K562 (cell line): ENCODE measurements around the gene SMIM29. TPM values are rescaled to one million over a fixed set of nuclear protein-coding genes. Genes with fewer than 3 reads are reported as not detected.
A peak's percentile ranks its signal among the peaks of the same experiment; 100 is the strongest.

ENCODE experiments used
- CHD2 ChIP-seq: IDR thresholded peaks from 2 replicates; pipeline ENCODE4 v1.6.1; 2011; ENCODE audit warnings: low read depth, low read length
- CREM ChIP-seq: IDR thresholded peaks from 2 replicates; pipeline ENCODE4 v1.6.1; 2014; ENCODE audit warnings: antibody characterized with exemption, low read depth
- HLTF ChIP-seq: fragments of 450-650 bp; IDR thresholded peaks from 2 replicates; pipeline ENCODE4 v1.6.1; 2016
- HMGN3 ChIP-seq: IDR thresholded peaks from 2 replicates; pipeline ENCODE4 v1.6.1; 2011; ENCODE audit warnings: borderline replicate concordance, low read depth, mild to moderate bottlenecking, mixed read lengths, low read length; ENCODE audit not compliant: insufficient read length; ENCODE audit errors: extremely low read depth
- KLF13 ChIP-seq: fragments of 450-650 bp; IDR thresholded peaks from 2 replicates; pipeline ENCODE4 v1.6.1; 2016; ENCODE audit warnings: missing genetic modification characterization, low read depth, mild to moderate bottlenecking, missing compliant biosample characterization, moderate library complexity, borderline replicate concordance
- MEF2A ChIP-seq: IDR thresholded peaks from 2 replicates; pipeline ENCODE4 v1.6.1; 2011; ENCODE audit warnings: low read depth, mild to moderate bottlenecking, low read length, moderate library complexity; ENCODE audit not compliant: control insufficient read depth
- TAF9B ChIP-seq: fragments of 450-650 bp; IDR thresholded peaks from 2 replicates; pipeline ENCODE4 v1.6.1; 2018; ENCODE audit warnings: mild to moderate bottlenecking; ENCODE audit not compliant: partially characterized antibody
- ZC3H8 ChIP-seq: fragments of 450-650 bp; IDR thresholded peaks from 2 replicates; pipeline ENCODE4 v1.6.1; 2017
- ZFX ChIP-seq: sonication (generic); formaldehyde crosslinking; IDR thresholded peaks from 2 replicates; pipeline ENCODE4 v1.8.0; 2022; ENCODE audit warnings: mild to moderate bottlenecking, missing genetic modification reagents, moderate library complexity
- ZNF586 ChIP-seq: fragments of 450-650 bp; formaldehyde crosslinking; conservative IDR thresholded peaks from 2 replicates; pipeline ENCODE4 v1.4.0; 2020; ENCODE audit warnings: mild to moderate bottlenecking, moderate library complexity
- polyA plus RNA-seq, 8 experiments: library from polyadenylated mRNA; depleted of rRNA in 4 of 8; stranded (reverse) in 5 of 8; unstranded in 3 of 8; fragments of >200 nt; fragmentation: Nextera tagmentation in 2 of 8; fragmentation: Illumina TruSeq in 1 of 8; extraction: Ambion mirVana in 2 of 8; extraction: Trizol in 1 of 8; gene quantifications; 2 replicates each; pipeline versions ENCODE4 v1.2.1 to v1.2.3, GENCODE V29; 2011 to 2014; ENCODE audit warnings: inconsistent platforms in 1 of 8, missing spikeins in 1 of 8
- total RNA-seq, 7 experiments: library from RNA; depleted of rRNA in 6 of 7; stranded (reverse); fragments of >200 nt in 6 of 7; fragmentation: Illumina TruSeq in 2 of 7; extraction: Trizol in 2 of 7; gene quantifications; 2 replicates each; pipeline versions ENCODE4 v1.2.1 to v1.2.3, GENCODE V29; 2011 to 2021; ENCODE audit warnings: low replicate concordance in 1 of 7
- TF ChIP-seq, protein P1 (sequence below): fragments of 200-600 bp; sonication (generic); IDR thresholded peaks from one replicate; pipeline ENCODE4 v1.6.1; 2012; ENCODE audit warnings: mild to moderate bottlenecking, low read depth, low read length, inconsistent platforms
- TF ChIP-seq, protein P2 (sequence below): fragments of 250-450 bp; sonication (Bioruptor Pico); IDR thresholded peaks from 2 replicates; pipeline ENCODE4 v1.5.1; 2021; ENCODE audit warnings: mild to moderate bottlenecking
- TF ChIP-seq, protein P3 (sequence below): fragments of 450-650 bp; formaldehyde crosslinking; IDR thresholded peaks from 2 replicates; pipeline ENCODE4 v1.4.0; 2020; ENCODE audit warnings: mild to moderate bottlenecking, mixed read lengths

The SMIM29 gene
- total and polyA plus RNA-seq, 9 of the 15 experiments (the other 6 are each of a cell fraction or from before 2014, with no cell fraction given) = 6.5 to 36.7 (median 20.9) TPM

DNA sequence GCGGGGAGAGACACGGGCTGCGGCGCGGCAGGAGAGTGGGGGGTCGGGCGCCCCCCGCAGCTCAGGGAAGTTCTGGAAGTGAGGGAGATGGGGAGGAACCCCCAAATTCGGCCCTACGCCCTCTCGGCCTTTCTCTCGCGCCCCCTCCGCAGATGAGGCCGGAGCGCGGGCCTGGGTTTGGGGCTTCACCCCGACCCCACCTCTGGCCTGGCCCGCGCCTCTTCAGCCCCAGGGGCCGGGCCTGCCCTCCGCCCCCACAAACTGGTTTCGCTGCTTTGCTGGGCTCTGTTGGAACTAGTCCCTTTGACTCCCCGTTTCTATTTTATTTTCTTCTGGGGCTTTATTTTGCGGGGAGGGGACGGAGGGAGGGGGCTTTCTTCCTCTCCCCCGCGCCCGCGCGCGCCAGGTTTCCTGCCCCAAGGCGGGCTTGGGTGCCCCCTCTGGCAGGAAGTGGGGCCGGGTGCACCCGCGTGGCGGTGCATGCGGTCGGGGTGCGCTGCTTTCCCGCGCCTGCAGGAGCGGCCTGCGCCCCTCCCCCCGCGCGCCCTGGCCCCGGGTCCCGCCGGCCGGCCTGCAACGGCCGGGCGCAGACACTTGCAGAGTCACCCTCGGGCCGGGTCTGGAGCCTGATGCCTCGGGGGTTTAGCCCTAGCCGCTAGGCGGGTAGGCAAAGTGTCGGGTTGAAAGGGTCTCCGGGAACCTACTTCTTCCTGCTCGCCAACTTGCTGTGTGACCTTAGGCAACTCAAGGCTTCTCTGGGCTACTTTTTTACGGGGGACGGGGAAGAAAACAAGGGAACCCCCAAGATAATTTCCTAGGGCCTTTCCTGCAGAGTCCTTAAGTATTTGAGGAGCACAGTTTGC lies 10.9 kb downstream of the SMIM29 start (continued):
- TF ChIP-seq, protein P1, sequence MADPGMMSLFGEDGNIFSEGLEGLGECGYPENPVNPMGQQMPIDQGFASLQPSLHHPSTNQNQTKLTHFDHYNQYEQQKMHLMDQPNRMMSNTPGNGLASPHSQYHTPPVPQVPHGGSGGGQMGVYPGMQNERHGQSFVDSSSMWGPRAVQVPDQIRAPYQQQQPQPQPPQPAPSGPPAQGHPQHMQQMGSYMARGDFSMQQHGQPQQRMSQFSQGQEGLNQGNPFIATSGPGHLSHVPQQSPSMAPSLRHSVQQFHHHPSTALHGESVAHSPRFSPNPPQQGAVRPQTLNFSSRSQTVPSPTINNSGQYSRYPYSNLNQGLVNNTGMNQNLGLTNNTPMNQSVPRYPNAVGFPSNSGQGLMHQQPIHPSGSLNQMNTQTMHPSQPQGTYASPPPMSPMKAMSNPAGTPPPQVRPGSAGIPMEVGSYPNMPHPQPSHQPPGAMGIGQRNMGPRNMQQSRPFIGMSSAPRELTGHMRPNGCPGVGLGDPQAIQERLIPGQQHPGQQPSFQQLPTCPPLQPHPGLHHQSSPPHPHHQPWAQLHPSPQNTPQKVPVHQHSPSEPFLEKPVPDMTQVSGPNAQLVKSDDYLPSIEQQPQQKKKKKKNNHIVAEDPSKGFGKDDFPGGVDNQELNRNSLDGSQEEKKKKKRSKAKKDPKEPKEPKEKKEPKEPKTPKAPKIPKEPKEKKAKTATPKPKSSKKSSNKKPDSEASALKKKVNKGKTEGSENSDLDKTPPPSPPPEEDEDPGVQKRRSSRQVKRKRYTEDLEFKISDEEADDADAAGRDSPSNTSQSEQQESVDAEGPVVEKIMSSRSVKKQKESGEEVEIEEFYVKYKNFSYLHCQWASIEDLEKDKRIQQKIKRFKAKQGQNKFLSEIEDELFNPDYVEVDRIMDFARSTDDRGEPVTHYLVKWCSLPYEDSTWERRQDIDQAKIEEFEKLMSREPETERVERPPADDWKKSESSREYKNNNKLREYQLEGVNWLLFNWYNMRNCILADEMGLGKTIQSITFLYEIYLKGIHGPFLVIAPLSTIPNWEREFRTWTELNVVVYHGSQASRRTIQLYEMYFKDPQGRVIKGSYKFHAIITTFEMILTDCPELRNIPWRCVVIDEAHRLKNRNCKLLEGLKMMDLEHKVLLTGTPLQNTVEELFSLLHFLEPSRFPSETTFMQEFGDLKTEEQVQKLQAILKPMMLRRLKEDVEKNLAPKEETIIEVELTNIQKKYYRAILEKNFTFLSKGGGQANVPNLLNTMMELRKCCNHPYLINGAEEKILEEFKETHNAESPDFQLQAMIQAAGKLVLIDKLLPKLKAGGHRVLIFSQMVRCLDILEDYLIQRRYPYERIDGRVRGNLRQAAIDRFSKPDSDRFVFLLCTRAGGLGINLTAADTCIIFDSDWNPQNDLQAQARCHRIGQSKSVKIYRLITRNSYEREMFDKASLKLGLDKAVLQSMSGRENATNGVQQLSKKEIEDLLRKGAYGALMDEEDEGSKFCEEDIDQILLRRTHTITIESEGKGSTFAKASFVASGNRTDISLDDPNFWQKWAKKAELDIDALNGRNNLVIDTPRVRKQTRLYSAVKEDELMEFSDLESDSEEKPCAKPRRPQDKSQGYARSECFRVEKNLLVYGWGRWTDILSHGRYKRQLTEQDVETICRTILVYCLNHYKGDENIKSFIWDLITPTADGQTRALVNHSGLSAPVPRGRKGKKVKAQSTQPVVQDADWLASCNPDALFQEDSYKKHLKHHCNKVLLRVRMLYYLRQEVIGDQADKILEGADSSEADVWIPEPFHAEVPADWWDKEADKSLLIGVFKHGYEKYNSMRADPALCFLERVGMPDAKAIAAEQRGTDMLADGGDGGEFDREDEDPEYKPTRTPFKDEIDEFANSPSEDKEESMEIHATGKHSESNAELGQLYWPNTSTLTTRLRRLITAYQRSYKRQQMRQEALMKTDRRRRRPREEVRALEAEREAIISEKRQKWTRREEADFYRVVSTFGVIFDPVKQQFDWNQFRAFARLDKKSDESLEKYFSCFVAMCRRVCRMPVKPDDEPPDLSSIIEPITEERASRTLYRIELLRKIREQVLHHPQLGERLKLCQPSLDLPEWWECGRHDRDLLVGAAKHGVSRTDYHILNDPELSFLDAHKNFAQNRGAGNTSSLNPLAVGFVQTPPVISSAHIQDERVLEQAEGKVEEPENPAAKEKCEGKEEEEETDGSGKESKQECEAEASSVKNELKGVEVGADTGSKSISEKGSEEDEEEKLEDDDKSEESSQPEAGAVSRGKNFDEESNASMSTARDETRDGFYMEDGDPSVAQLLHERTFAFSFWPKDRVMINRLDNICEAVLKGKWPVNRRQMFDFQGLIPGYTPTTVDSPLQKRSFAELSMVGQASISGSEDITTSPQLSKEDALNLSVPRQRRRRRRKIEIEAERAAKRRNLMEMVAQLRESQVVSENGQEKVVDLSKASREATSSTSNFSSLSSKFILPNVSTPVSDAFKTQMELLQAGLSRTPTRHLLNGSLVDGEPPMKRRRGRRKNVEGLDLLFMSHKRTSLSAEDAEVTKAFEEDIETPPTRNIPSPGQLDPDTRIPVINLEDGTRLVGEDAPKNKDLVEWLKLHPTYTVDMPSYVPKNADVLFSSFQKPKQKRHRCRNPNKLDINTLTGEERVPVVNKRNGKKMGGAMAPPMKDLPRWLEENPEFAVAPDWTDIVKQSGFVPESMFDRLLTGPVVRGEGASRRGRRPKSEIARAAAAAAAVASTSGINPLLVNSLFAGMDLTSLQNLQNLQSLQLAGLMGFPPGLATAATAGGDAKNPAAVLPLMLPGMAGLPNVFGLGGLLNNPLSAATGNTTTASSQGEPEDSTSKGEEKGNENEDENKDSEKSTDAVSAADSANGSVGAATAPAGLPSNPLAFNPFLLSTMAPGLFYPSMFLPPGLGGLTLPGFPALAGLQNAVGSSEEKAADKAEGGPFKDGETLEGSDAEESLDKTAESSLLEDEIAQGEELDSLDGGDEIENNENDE = no peak
- TF ChIP-seq HMGN3 (peak; percentile 83), HLTF (no peak), CREM (peak; percentile 75; the same call in 1 of the 2 replicates), TAF9B (no peak), ZC3H8 (no peak), ZNF586 (CRISPR knock-in tag) (no peak), KLF13 (peak; percentile 82; the same call in 1 of the 2 replicates), CHD2 (peak; percentile 57; the same call in 1 of the 2 replicates), MEF2A (peak; percentile 50; the same call in 1 of the 2 replicates), ZFX (CRISPR knock-in tag) (peak; percentile 82)
- TF ChIP-seq, protein P2, sequence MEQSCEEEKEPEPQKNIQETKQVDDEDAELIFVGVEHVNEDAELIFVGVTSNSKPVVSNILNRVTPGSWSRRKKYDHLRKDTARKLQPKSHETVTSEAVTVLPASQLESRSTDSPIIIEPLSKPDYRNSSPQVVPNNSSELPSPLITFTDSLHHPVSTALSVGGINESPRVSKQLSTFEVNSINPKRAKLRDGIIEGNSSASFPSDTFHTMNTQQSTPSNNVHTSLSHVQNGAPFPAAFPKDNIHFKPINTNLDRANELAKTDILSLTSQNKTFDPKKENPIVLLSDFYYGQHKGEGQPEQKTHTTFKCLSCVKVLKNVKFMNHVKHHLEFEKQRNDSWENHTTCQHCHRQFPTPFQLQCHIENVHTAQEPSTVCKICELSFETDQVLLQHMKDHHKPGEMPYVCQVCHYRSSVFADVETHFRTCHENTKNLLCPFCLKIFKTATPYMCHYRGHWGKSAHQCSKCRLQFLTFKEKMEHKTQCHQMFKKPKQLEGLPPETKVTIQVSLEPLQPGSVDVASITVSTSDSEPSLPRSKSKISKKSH (CRISPR knock-in tag) = no peak
- TF ChIP-seq, protein P3, sequence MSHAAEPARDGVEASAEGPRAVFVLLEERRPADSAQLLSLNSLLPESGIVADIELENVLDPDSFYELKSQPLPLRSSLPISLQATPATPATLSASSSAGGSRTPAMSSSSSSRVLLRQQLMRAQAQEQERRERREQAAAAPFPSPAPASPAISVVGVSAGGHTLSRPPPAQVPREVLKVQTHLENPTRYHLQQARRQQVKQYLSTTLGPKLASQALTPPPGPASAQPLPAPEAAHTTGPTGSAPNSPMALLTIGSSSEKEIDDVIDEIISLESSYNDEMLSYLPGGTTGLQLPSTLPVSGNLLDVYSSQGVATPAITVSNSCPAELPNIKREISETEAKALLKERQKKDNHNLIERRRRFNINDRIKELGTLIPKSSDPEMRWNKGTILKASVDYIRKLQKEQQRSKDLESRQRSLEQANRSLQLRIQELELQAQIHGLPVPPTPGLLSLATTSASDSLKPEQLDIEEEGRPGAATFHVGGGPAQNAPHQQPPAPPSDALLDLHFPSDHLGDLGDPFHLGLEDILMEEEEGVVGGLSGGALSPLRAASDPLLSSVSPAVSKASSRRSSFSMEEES (CRISPR knock-in tag) = no peak
